Mesenchymal stem cell (in vitro differentiated cells and primary cell): ENCODE data around the gene STK10.

Experiments
- DNase-seq: peaks from one replicate; pipeline ENCODE4 v3.0.0-alpha.2; 2013
- H2AFZ ChIP-seq: one replicate; pipeline ENCODE4 v1.6.1; 2013; ENCODE audit warnings: low read depth, mild to moderate bottlenecking, control low read depth, inconsistent platforms, low read length, moderate library complexity
- H2AK5ac ChIP-seq: 2 replicates; pipeline ENCODE4 v1.6.1; 2013; ENCODE audit warnings: low read length, moderate library complexity, mild to moderate bottlenecking, inconsistent platforms; ENCODE audit not compliant: severe bottlenecking
- H2BK120ac ChIP-seq: one replicate; pipeline ENCODE4 v1.6.1; 2013; ENCODE audit warnings: low read depth, mild to moderate bottlenecking, inconsistent platforms, low read length, moderate library complexity
- H2BK12ac ChIP-seq, 2 experiments: one replicate each; pipeline ENCODE4 v1.6.1; 2013; ENCODE audit warnings: inconsistent platforms in 2 of 2, low read length in 2 of 2, mild to moderate bottlenecking in 2 of 2, moderate library complexity in 2 of 2, control low read depth in 1 of 2
- H2BK15ac ChIP-seq: one replicate; pipeline ENCODE4 v1.6.1; 2013; ENCODE audit warnings: mild to moderate bottlenecking, low read depth, inconsistent platforms; ENCODE audit not compliant: poor library complexity, severe bottlenecking
- H2BK5ac ChIP-seq: 2 replicates; pipeline ENCODE4 v1.6.1; 2013; ENCODE audit warnings: low read depth, mild to moderate bottlenecking, low read length, control low read depth, inconsistent platforms; ENCODE audit not compliant: poor library complexity, severe bottlenecking
- H3K14ac ChIP-seq, 2 experiments: one replicate each; pipeline ENCODE4 v1.6.1; 2013; ENCODE audit warnings: inconsistent platforms in 2 of 2, low read length in 2 of 2, control low read depth in 1 of 2, mild to moderate bottlenecking in 1 of 2, moderate library complexity in 1 of 2
- H3K18ac ChIP-seq, 2 experiments: one replicate each; pipeline ENCODE4 v1.6.1; 2013; ENCODE audit warnings: inconsistent platforms in 2 of 2, low read length in 2 of 2, control low read depth in 1 of 2, low read depth in 1 of 2, mild to moderate bottlenecking in 1 of 2
- H3K23ac ChIP-seq, 2 experiments: one replicate each; pipeline ENCODE4 v1.6.1; 2013; ENCODE audit warnings: inconsistent platforms in 2 of 2, low read length in 2 of 2, mild to moderate bottlenecking in 2 of 2, moderate library complexity in 2 of 2, control low read depth in 1 of 2
- H3K27ac ChIP-seq: 2 replicates; pipeline ENCODE4 v1.5.1; 2013; ENCODE audit warnings: mild to moderate bottlenecking, moderate library complexity, low read length, control low read depth, inconsistent platforms; ENCODE audit not compliant: poor library complexity, severe bottlenecking
- H3K27me3 ChIP-seq, 2 experiments: 2 replicates each; pipeline versions ENCODE4 v1.6.1 to v1.7.0; 2013; ENCODE audit warnings: low read length in 2 of 2, mild to moderate bottlenecking in 2 of 2, moderate library complexity in 2 of 2, control low read depth in 1 of 2, inconsistent platforms in 1 of 2; ENCODE audit not compliant: control insufficient read depth in 1 of 2, insufficient read depth in 1 of 2
- H3K36me3 ChIP-seq, 2 experiments: 2 replicates each; pipeline versions ENCODE4 v1.6.1 to v1.7.0; 2013; ENCODE audit warnings: low read length in 2 of 2, control low read depth in 1 of 2, inconsistent platforms in 1 of 2, low read depth in 1 of 2, mild to moderate bottlenecking in 1 of 2; ENCODE audit not compliant: insufficient read depth in 2 of 2, control insufficient read depth in 1 of 2
- H3K4ac ChIP-seq, 2 experiments: one replicate each; pipeline ENCODE4 v1.6.1; 2013; ENCODE audit warnings: inconsistent platforms in 2 of 2, low read length in 2 of 2, mild to moderate bottlenecking in 2 of 2, moderate library complexity in 2 of 2, control low read depth in 1 of 2, low read depth in 1 of 2
- H3K4me1 ChIP-seq: 2 replicates; pipeline ENCODE4 v1.6.1; 2013; ENCODE audit warnings: low read depth, low read length, control low read depth; ENCODE audit not compliant: control insufficient read depth, insufficient read depth
- H3K4me2 ChIP-seq: 2 replicates; pipeline ENCODE4 v1.6.1; 2013; ENCODE audit warnings: low read length, mild to moderate bottlenecking, inconsistent platforms; ENCODE audit not compliant: poor library complexity, severe bottlenecking
- H3K4me3 ChIP-seq, 2 experiments: 2 replicates each; pipeline versions ENCODE4 v1.5.1 to v1.7.0; 2013; ENCODE audit warnings: low read length in 2 of 2, mild to moderate bottlenecking in 2 of 2, control low read depth in 1 of 2, low read depth in 1 of 2; ENCODE audit not compliant: insufficient read depth in 1 of 2
- H3K79me1 ChIP-seq: replicated peaks from 2 replicates; pipeline ENCODE4 v1.6.1; 2013; ENCODE audit warnings: mild to moderate bottlenecking, control low read depth, low read length, inconsistent platforms; ENCODE audit not compliant: poor library complexity, severe bottlenecking
- H3K9ac ChIP-seq: 2 replicates; pipeline ENCODE4 v1.7.0; 2013; ENCODE audit warnings: mild to moderate bottlenecking, low read length, moderate library complexity
- H3K9me3 ChIP-seq: 2 replicates; pipeline ENCODE4 v1.7.0; 2013; ENCODE audit warnings: mild to moderate bottlenecking, low read length; ENCODE audit not compliant: control insufficient read depth
- H4K8ac ChIP-seq: one replicate; pipeline ENCODE4 v1.6.1; 2013; ENCODE audit warnings: inconsistent platforms, mild to moderate bottlenecking, low read length, moderate library complexity
- H4K91ac ChIP-seq: one replicate; pipeline ENCODE4 v1.6.1; 2013; ENCODE audit warnings: mild to moderate bottlenecking, low read length, inconsistent platforms
- WGBS: methylation state at CpG from one replicate; pipeline ENCODE4 v1.1.7; 2013; ENCODE audit warnings: mixed read lengths; 5-methylcytosine and 5-hydroxymethylcytosine counted together

Gene STK10

GRCh38 chr5:172123269-172123692 lies 64.7 kb downstream of the STK10 start:
- no peaks in the 10 kb centered on the region for H3K9me3 ChIP-seq
- no peak overlapping the region for H3K4me3 ChIP-seq
- H3K18ac ChIP-seq = no peak overlapping the region
- no peak overlapping the region for H2BK120ac ChIP-seq
- no peak overlapping the region for H3K4me2 ChIP-seq
- peak overlapping the region; percentile 19 for H3K27ac ChIP-seq
- H3K23ac ChIP-seq = no peak overlapping the region
- H3K27me3 ChIP-seq = no peaks in the 10 kb centered on the region
- peak overlapping the region; percentile 84 for H2AK5ac ChIP-seq
- no peak overlapping the region for H3K14ac ChIP-seq
- no peak overlapping the region for H2AFZ ChIP-seq
- peak overlapping the region; percentile 45 for H3K9ac ChIP-seq
- no peak overlapping the region for H4K8ac ChIP-seq
- H2BK5ac ChIP-seq = no peak overlapping the region
- peaks cover 33% of the 10 kb centered on the region for H3K79me1 ChIP-seq
- H2BK12ac ChIP-seq = peak overlapping the region in 1 of 2 experiments; percentile 54
- no peak overlapping the region for H2BK15ac ChIP-seq
- DNase-seq = peak; percentile 76
- 46% methylated on average over 4 of the region's 4 CpGs for WGBS
- H4K91ac ChIP-seq = no peak overlapping the region
- peaks cover 7% of the 10 kb centered on the region for H3K4me1 ChIP-seq
- H3K4ac ChIP-seq = no peak overlapping the region
- H3K36me3 ChIP-seq = peaks cover 22 to 41% of the 10 kb centered on the region in 2 experiments

GRCh38 chr5:172119921-172120688 lies 67.9 kb downstream of the STK10 start:
- Histone ChIP-seq H3K36me3 (peaks cover 34% of the 10 kb centered on the region in 2 experiments), H4K8ac (peak overlapping the region; percentile 33), H4K91ac (peak overlapping the region; percentile 4), H3K4me2 (no peak overlapping the region), H3K27ac (no peak overlapping the region), H3K27me3 (no peaks in the 10 kb centered on the region), H2BK12ac (no peak overlapping the region), H3K18ac (no peak overlapping the region), H3K9ac (no peak overlapping the region), H3K23ac (no peak overlapping the region), H3K4me1 (peaks cover 7% of the 10 kb centered on the region), H2AFZ (no peak overlapping the region), H2AK5ac (no peak overlapping the region), H2BK5ac (no peak overlapping the region), H3K79me1 (peaks cover 31% of the 10 kb centered on the region), H2BK15ac (no peak overlapping the region), H3K4me3 (no peak overlapping the region), H3K9me3 (no peaks in the 10 kb centered on the region), H2BK120ac (no peak overlapping the region), H3K14ac (no peak overlapping the region), H3K4ac (no peak overlapping the region)
- DNase-seq = no peak
- 89% methylated on average over 12 of the region's 12 CpGs for WGBS

GRCh38 chr5:172118891-172119290 lies 69.1 kb downstream of the STK10 start:
- Histone ChIP-seq H2AFZ (no peak overlapping the region), H3K9me3 (no peaks in the 10 kb centered on the region), H4K8ac (no peak overlapping the region), H3K27me3 (no peaks in the 10 kb centered on the region), H2BK5ac (no peak overlapping the region), H3K4me3 (no peak overlapping the region), H3K27ac (no peak overlapping the region), H4K91ac (no peak overlapping the region), H2BK12ac (no peak overlapping the region), H3K9ac (no peak overlapping the region), H3K4me2 (no peak overlapping the region), H2BK120ac (no peak overlapping the region), H3K18ac (no peak overlapping the region), H2BK15ac (no peak overlapping the region), H3K4ac (no peak overlapping the region), H3K14ac (no peak overlapping the region), H3K79me1 (peaks cover 32% of the 10 kb centered on the region), H3K36me3 (peaks cover 29 to 37% of the 10 kb centered on the region in 2 experiments), H2AK5ac (no peak overlapping the region), H3K4me1 (peaks cover 10% of the 10 kb centered on the region), H3K23ac (no peak overlapping the region)
- 90% methylated on average over 11 of the region's 11 CpGs for WGBS
- DNase-seq = no peak

- Histone ChIP-seq H3K4me3 (no peak overlapping the region), H2BK5ac (no peak overlapping the region), H3K36me3 (peaks cover 31 to 37% of the 10 kb centered on the region in 2 experiments), H3K18ac (no peak overlapping the region), H3K27me3 (no peaks in the 10 kb centered on the region), H3K4ac (no peak overlapping the region), H4K91ac (no peak overlapping the region), H3K14ac (no peak overlapping the region), H3K27ac (no peak overlapping the region), H3K4me1 (peaks cover 9% of the 10 kb centered on the region), H3K9me3 (no peaks in the 10 kb centered on the region), H3K4me2 (no peak overlapping the region), H2BK120ac (no peak overlapping the region), H2AK5ac (no peak overlapping the region), H4K8ac (peak overlapping the region; percentile 45), H2AFZ (no peak overlapping the region), H3K9ac (no peak overlapping the region), H2BK15ac (no peak overlapping the region), H2BK12ac (no peak overlapping the region), H3K23ac (no peak overlapping the region), H3K79me1 (peaks cover 31% of the 10 kb centered on the region)
- DNase-seq = no peak
- WGBS = 87% methylated on average over 8 of the region's 9 CpGs
Observed at GRCh38 chr5:172117977-172118701, 69.9 kb downstream of the STK10 start.
